Neural cell (in vitro differentiated cells): ENCODE results near the gene LACC1. TPM values are rescaled to one million over a fixed set of nuclear protein-coding genes. Genes with fewer than 3 reads are reported as not detected.

ENCODE experiments used
- H2AFZ ChIP-seq: fragments of 200-600, 300-800 bp; sonication (generic), shearing (Covaris generic); 2 replicates; pipeline ENCODE4 v1.6.0; 2014; ENCODE audit warnings: low read depth, mild to moderate bottlenecking, antibody characterized with exemption, low read length, moderate library complexity
- H3F3A ChIP-seq: fragments of 200-600 bp; shearing (Covaris generic); 2 replicates; pipeline ENCODE4 v1.6.1; 2016; ENCODE audit warnings: mild to moderate bottlenecking, moderate library complexity, mixed read lengths, antibody characterized with exemption, low read length; ENCODE audit not compliant: insufficient read depth, poor library complexity, severe bottlenecking
- H3K27ac ChIP-seq: fragments of 200-600, 300-800 bp; sonication (generic), shearing (Covaris generic); 2 replicates; pipeline ENCODE4 v1.5.1; 2014; ENCODE audit warnings: mild to moderate bottlenecking, low read length, moderate library complexity
- H3K27me3 ChIP-seq: fragments of 300-800, 200-600 bp; sonication (generic), shearing (Covaris generic); 2 replicates; pipeline ENCODE4 v1.6.0; 2014; ENCODE audit warnings: mild to moderate bottlenecking, low read depth, low read length, moderate library complexity; ENCODE audit not compliant: insufficient read depth
- H3K36me3 ChIP-seq: fragments of 300-800, 200-600 bp; sonication (generic), shearing (Covaris generic); 2 replicates; pipeline ENCODE4 v1.5.1; 2014; ENCODE audit warnings: mild to moderate bottlenecking, antibody characterized with exemption, low read length, moderate library complexity; ENCODE audit not compliant: insufficient read depth
- H3K4me2 ChIP-seq: fragments of 300-800, 200-600 bp; sonication (generic), shearing (Covaris generic); 2 replicates; pipeline ENCODE4 v1.6.0; 2014; ENCODE audit warnings: mild to moderate bottlenecking, low read length
- H3K4me3 ChIP-seq: fragments of 300-800, 200-600 bp; sonication (generic), shearing (Covaris generic); 2 replicates; pipeline ENCODE4 v1.5.1; 2014; ENCODE audit warnings: mild to moderate bottlenecking, low read length, moderate library complexity
- H3K79me2 ChIP-seq: fragments of 200-600 bp; shearing (Covaris generic); replicated peaks from 2 replicates; pipeline ENCODE4 v1.6.0; 2014; ENCODE audit warnings: mild to moderate bottlenecking, low read length, moderate library complexity; ENCODE audit not compliant: insufficient read depth
- H3K9ac ChIP-seq: fragments of 300-800, 200-600 bp; sonication (generic), shearing (Covaris generic); 2 replicates; pipeline ENCODE4 v1.6.1; 2016; ENCODE audit warnings: mild to moderate bottlenecking, low read length, mixed read lengths
- H3K9me2 ChIP-seq: fragments of 200-600 bp; shearing (Covaris generic); 2 replicates; pipeline ENCODE4 v1.6.1; 2016; ENCODE audit warnings: mild to moderate bottlenecking, low read length, mixed read lengths; ENCODE audit not compliant: insufficient read depth
- H3K9me3 ChIP-seq: fragments of 200-600, 300-800 bp; sonication (generic), shearing (Covaris generic); 2 replicates; pipeline ENCODE4 v1.6.1; 2016; ENCODE audit warnings: mild to moderate bottlenecking, mixed run types, low read length, moderate library complexity, mixed read lengths
- H4K20me1 ChIP-seq: fragments of 200-600 bp; shearing (Covaris generic); 2 replicates; pipeline ENCODE4 v1.6.1; 2016; ENCODE audit warnings: mild to moderate bottlenecking, mixed run types; ENCODE audit not compliant: insufficient read depth
- CTCF ChIP-seq: fragments of 450-650 bp; IDR thresholded peaks from 2 replicates; pipeline ENCODE4 v1.5.1; 2014; ENCODE audit warnings: antibody characterized with exemption, mild to moderate bottlenecking, moderate library complexity; ENCODE audit not compliant: poor library complexity, severe bottlenecking
- EP300 ChIP-seq: fragments of 450-650 bp; conservative IDR thresholded peaks from 2 replicates; pipeline ENCODE4 v1.6.1; 2014; ENCODE audit warnings: antibody characterized with exemption, mild to moderate bottlenecking, moderate library complexity; ENCODE audit not compliant: poor library complexity, severe bottlenecking
- EZH2 ChIP-seq: fragments of 200-600, 300-800 bp; shearing (Covaris generic), sonication (generic); IDR thresholded peaks from 2 replicates; pipeline ENCODE4 v1.6.1; 2014; ENCODE audit warnings: antibody characterized with exemption, low read length, borderline replicate concordance, mild to moderate bottlenecking; ENCODE audit not compliant: insufficient read depth, poor library complexity, severe bottlenecking
- MXI1 ChIP-seq: fragments of 450-650 bp; conservative IDR thresholded peaks from 2 replicates; pipeline ENCODE4 v1.6.1; 2014; ENCODE audit warnings: antibody characterized with exemption, mild to moderate bottlenecking; ENCODE audit not compliant: poor library complexity, severe bottlenecking
- POLR2AphosphoS5 ChIP-seq: IDR thresholded peaks from 2 replicates; pipeline ENCODE4 v1.6.1; 2012
- RAD21 ChIP-seq: fragments of 450-650 bp; conservative IDR thresholded peaks from 2 replicates; pipeline ENCODE4 v1.6.1; 2014; ENCODE audit warnings: antibody characterized with exemption, mild to moderate bottlenecking, moderate library complexity
- REST ChIP-seq: IDR thresholded peaks from 2 replicates; pipeline ENCODE4 v1.6.1; 2012; ENCODE audit warnings: borderline replicate concordance
- SMC3 ChIP-seq: fragments of 450-650 bp; conservative IDR thresholded peaks from 2 replicates; pipeline ENCODE4 v1.6.1; 2014; ENCODE audit warnings: antibody characterized with exemption, mild to moderate bottlenecking, moderate library complexity; ENCODE audit not compliant: poor library complexity
- TAF1 ChIP-seq: IDR thresholded peaks from 2 replicates; pipeline ENCODE4 v1.6.1; 2012; ENCODE audit warnings: low read depth
- polyA plus RNA-seq: library from polyadenylated mRNA; depleted of rRNA; stranded (reverse); fragments of >200 nt; gene quantifications from 2 replicates; pipeline ENCODE4 v1.2.3, GENCODE V29; 2014

LACC1 gene
- polyA plus RNA-seq, 1 donor from 2014 or later, result 2.2 TPM

- Histone ChIP-seq H3K27ac (no peak overlapping the region), H3K4me2 (no peak overlapping the region), H3K9ac (no peak overlapping the region)
Observed at GRCh38 chr13:43831088-43831487, 48.6 kb upstream of the LACC1 start.

GRCh38 chr13:43835701-43836100 lies 44.0 kb upstream of the LACC1 start:
- H3K9me3 ChIP-seq, result no peaks in the 10 kb centered on the region
- H3K9ac ChIP-seq, result no peak overlapping the region
- H2AFZ ChIP-seq, result no peak overlapping the region
- H3K9me2 ChIP-seq, result no peaks in the 10 kb centered on the region
- no peaks in the 10 kb centered on the region for H4K20me1 ChIP-seq
- no peak overlapping the region for H3K27ac ChIP-seq
- H3K4me2 ChIP-seq, result no peak overlapping the region
- no peak overlapping the region for H3K4me3 ChIP-seq
- H3K36me3 ChIP-seq, result no peaks in the 10 kb centered on the region
- no peaks in the 10 kb centered on the region for H3K79me2 ChIP-seq
- no peaks in the 10 kb centered on the region for H3F3A ChIP-seq
- TF ChIP-seq EP300 (no peak), MXI1 (no peak), SMC3 (no peak), RAD21 (no peak), EZH2 (no peak), TAF1 (no peak), REST (no peak), POLR2AphosphoS5 (no peak), CTCF (no peak)
- no peaks in the 10 kb centered on the region for H3K27me3 ChIP-seq

More at GRCh38 chr13:43831088-43831487, 48.6 kb upstream of the LACC1 start:
- Histone ChIP-seq H3K9me3 (no peaks in the 10 kb centered on the region), H4K20me1 (no peaks in the 10 kb centered on the region), H3K79me2 (no peaks in the 10 kb centered on the region), H3K27me3 (no peaks in the 10 kb centered on the region), H3K36me3 (no peaks in the 10 kb centered on the region), H3K9me2 (no peaks in the 10 kb centered on the region), H3F3A (no peaks in the 10 kb centered on the region), H2AFZ (no peak overlapping the region), H3K4me3 (no peak overlapping the region)
- no peak for TF ChIP-seq EZH2
- no peak for TF ChIP-seq EP300
- TF ChIP-seq CTCF, result no peak
